Thoracic aorta (tissue), 2 donors: ENCODE data around the gene COL4A4. TPM values are rescaled to one million over a fixed set of nuclear protein-coding genes. Genes with fewer than 3 reads are reported as not detected.
"Not testable (repeated sequence)": the region's sequence is repeated elsewhere in the genome, so short reads cannot be mapped to it uniquely, and the experiment has no call there.

Source experiments
- ATAC-seq: fragments of 150-250 bp; one replicate; pipeline ENCODE4 v1.8.0; 2017; ENCODE audit warnings: low read depth; ENCODE audit not compliant: insufficient number of reproducible peaks, low FRiP score
- DNase-seq: peaks from one replicate; pipeline ENCODE4 v3.0.0-alpha.2; 2020; ENCODE audit warnings: low spot score
- H3K27ac ChIP-seq, 2 donors: fragments of 200-600 bp; sonication (generic); 1 replicate in 1 of 2; 2 replicates in 1 of 2; pipeline ENCODE4 v1.5.1; 2016; ENCODE audit warnings: mild to moderate bottlenecking in 2 of 2, moderate library complexity in 2 of 2
- H3K27me3 ChIP-seq: fragments of 200-600 bp; sonication (generic); replicated peaks from 2 replicates; pipeline ENCODE4 v1.6.0; 2016; ENCODE audit warnings: mild to moderate bottlenecking; ENCODE audit not compliant: insufficient read depth
- H3K36me3 ChIP-seq: fragments of 200-600 bp; sonication (generic); one replicate; pipeline ENCODE4 v1.5.1; 2016
- H3K4me1 ChIP-seq, 2 donors: fragments of 200-600 bp; sonication (generic); 1 replicate in 1 of 2; 2 replicates in 1 of 2; pipeline versions ENCODE4 v1.5.1 to v1.6.0; 2016; ENCODE audit warnings: low read depth in 2 of 2, mild to moderate bottlenecking in 1 of 2; ENCODE audit not compliant: control insufficient read depth in 1 of 2
- H3K4me3 ChIP-seq: fragments of 200-600 bp; sonication (generic); 2 replicates; pipeline ENCODE4 v1.5.1; 2016; ENCODE audit warnings: mild to moderate bottlenecking
- H3K9me3 ChIP-seq: fragments of 200-600 bp; sonication (generic); 2 replicates; pipeline ENCODE4 v1.5.1; 2016
- CTCF ChIP-seq: fragments of 200-600 bp; sonication (generic); IDR thresholded peaks from one replicate; pipeline ENCODE4 v1.5.1; 2019; ENCODE audit warnings: antibody characterized with exemption
- total RNA-seq, 2 donors: library from RNA; depleted of rRNA; stranded (reverse); fragments of >200 nt; gene quantifications; one replicate each; pipeline versions ENCODE4 v1.1.0 to v1.2.3, GENCODE V29; 2016

COL4A4 gene
- total RNA-seq, 2 donors from 2014 or later: 17.2 to 34.0 TPM

GRCh38 chr2:227082286-227082685 lies 81.7 kb downstream of the COL4A4 start:
- H3K27me3 ChIP-seq: no peaks in the 10 kb centered on the region
- H3K36me3 ChIP-seq: peaks cover 28% of the 10 kb centered on the region
- ATAC-seq (no peak), DNase-seq (no peak)
- TF ChIP-seq CTCF: no peak
- H3K27ac ChIP-seq: no peak overlapping the region
- H3K4me3 ChIP-seq: no peak overlapping the region
- no peaks in the 10 kb centered on the region for H3K9me3 ChIP-seq
- no peaks in the 10 kb centered on the region for H3K4me1 ChIP-seq

GRCh38 chr2:227079726-227080125 lies 84.3 kb downstream of the COL4A4 start:
- H3K36me3 ChIP-seq: peaks cover 22% of the 10 kb centered on the region
- DNase-seq: no peak
- no peaks in the 10 kb centered on the region for H3K9me3 ChIP-seq
- ATAC-seq: no peak
- H3K27ac ChIP-seq: no peak overlapping the region
- no peak for TF ChIP-seq CTCF
- no peak overlapping the region for H3K4me3 ChIP-seq
- no peaks in the 10 kb centered on the region for H3K4me1 ChIP-seq
- no peaks in the 10 kb centered on the region for H3K27me3 ChIP-seq

- not testable (repeated sequence) for H3K9me3 ChIP-seq, H3K36me3 ChIP-seq, ATAC-seq, H3K4me1 ChIP-seq, H3K27me3 ChIP-seq, H3K4me3 ChIP-seq, H3K27ac ChIP-seq, DNase-seq
These were observed 98.9 kb downstream of the COL4A4 start for GRCh38 chr2:227065065-227065464.

GRCh38 chr2:227058888-227059399 lies 105.1 kb downstream of the COL4A4 start:
- Histone ChIP-seq H3K27me3 (no peaks in the 10 kb centered on the region), H3K36me3 (peaks cover 9% of the 10 kb centered on the region), H3K27ac (no peak overlapping the region), H3K9me3 (no peaks in the 10 kb centered on the region), H3K4me3 (no peak overlapping the region), H3K4me1 (no peaks in the 10 kb centered on the region)
- no peak for TF ChIP-seq CTCF
- no peak for ATAC-seq
- no peak for DNase-seq

- H3K9me3 ChIP-seq: no peaks in the 10 kb centered on the region
- no peak overlapping the region for H3K4me3 ChIP-seq
- DNase-seq (no peak), ATAC-seq (no peak)
- H3K27me3 ChIP-seq: no peaks in the 10 kb centered on the region
- peaks cover 9% of the 10 kb centered on the region for H3K36me3 ChIP-seq
- H3K4me1 ChIP-seq: no peaks in the 10 kb centered on the region
- H3K27ac ChIP-seq: no peak overlapping the region
- no peak for TF ChIP-seq CTCF
These were observed 106.1 kb downstream of the COL4A4 start for GRCh38 chr2:227057743-227058447.

- TF ChIP-seq CTCF: no peak
- Histone ChIP-seq H3K9me3 (no peaks in the 10 kb centered on the region), H3K4me3 (no peak overlapping the region), H3K27ac (no peak overlapping the region), H3K36me3 (peaks cover 9% of the 10 kb centered on the region), H3K4me1 (no peaks in the 10 kb centered on the region), H3K27me3 (no peaks in the 10 kb centered on the region)
- DNase-seq (no peak), ATAC-seq (no peak)
These were observed 106.9 kb downstream of the COL4A4 start for GRCh38 chr2:227057060-227057459.
